ENCODE results near the gene NR2C1. TPM values are rescaled to one million over a fixed set of nuclear protein-coding genes. Genes with fewer than 3 reads are reported as not detected.

The NR2C1 gene
- total and polyA plus RNA-seq, 10 of the 15 experiments (the other 5 are each of a cell fraction or from before 2014, with no cell fraction given), result 8.8 to 38.1 (median 31.3) TPM

GRCh38 chr12:95088379-95088778 is 15.0 kb upstream of the NR2C1 start (continued):
- TF ChIP-seq HSF1 (IDR thresholded peaks at IDR 0.05; ENCODE audit: low read depth, low read length), result no peak
- TF ChIP-seq CREB1 (IDR thresholded peaks at IDR 0.05; ENCODE audit: low read depth), result 0 out of 2 replicates have a peak, but pooled peaks have one; percentile 27
- no peak for TF ChIP-seq IKZF1 (conservative IDR thresholded peaks at IDR 0.05)
- TF ChIP-seq SIX5 (IDR thresholded peaks at IDR 0.05; ENCODE audit: low read depth, low read length, severe bottlenecking), result no peak
- TF ChIP-seq PML (IDR thresholded peaks at IDR 0.05; ENCODE audit: low read length), result 0 out of 2 replicates have a peak, but pooled peaks have one; percentile 73
- TF ChIP-seq BCL11A (IDR thresholded peaks at IDR 0.05; ENCODE audit: low read depth, low read length), result peak; percentile 57; the same call in 1 of the 2 replicates
- TF ChIP-seq CBX5 (IDR thresholded peaks at IDR 0.05; ENCODE audit: low read depth), result no peak
- TF ChIP-seq FOS (IDR thresholded peaks at IDR 0.05; ENCODE audit: borderline replicate concordance, extremely low read depth, insufficient read length), result no peak
- TF ChIP-seq TBL1XR1 (IDR thresholded peaks at IDR 0.05; ENCODE audit: low read depth, low read length), result peak; percentile 77; the same call in 1 of the 2 replicates
- TF ChIP-seq SUZ12 (IDR thresholded peaks at IDR 0.05; ENCODE audit: unreplicated experiment), result no peak
- TF ChIP-seq ZNF217 (IDR thresholded peaks at IDR 0.05), result peak; percentile 63
- TF ChIP-seq SUPT20H (IDR thresholded peaks at IDR 0.05; ENCODE audit: borderline replicate concordance, control insufficient read depth, low read depth, low read length), result no peak
- TF ChIP-seq CEBPB (IDR thresholded peaks at IDR 0.05; ENCODE audit: borderline replicate concordance in 1 of 2, low read depth in 2 of 2, low read length in 2 of 2), result no peak
- TF ChIP-seq IKZF2 (IDR thresholded peaks at IDR 0.05), result 0 out of 4 replicates have a peak, but pooled peaks of 1 of the 2 experiments have one; percentile 18
- peak; percentile 51 for TF ChIP-seq BCL3 (IDR thresholded peaks at IDR 0.05; ENCODE audit: borderline replicate concordance, insufficient read depth, low read depth, low read length, poor library complexity, severe bottlenecking)
- peak; percentile 89; the same call in 1 of the 2 replicates for TF ChIP-seq FOXM1 (IDR thresholded peaks at IDR 0.05; ENCODE audit: low read depth, low read length)
- no peak for TF ChIP-seq TCF3 (IDR thresholded peaks at IDR 0.05; ENCODE audit: borderline replicate concordance, insufficient read depth, low read depth, low read length)
- no peak for TF ChIP-seq EZH2 (IDR thresholded peaks at IDR 0.05; ENCODE audit: borderline replicate concordance, control insufficient read depth, low read depth, low read length)
- no peak for TF ChIP-seq TCF12 (IDR thresholded peaks at IDR 0.05; ENCODE audit: low read depth, low read length)
- TF ChIP-seq HCFC1 (IDR thresholded peaks at IDR 0.05; ENCODE audit: low read length), result no peak
- TF ChIP-seq IRF4 (IDR thresholded peaks at IDR 0.05; ENCODE audit: low read depth, low read length), result peak; percentile 51; the same call in 1 of the 2 replicates
- no peak for TF ChIP-seq ZNF592 (IDR thresholded peaks at IDR 0.05)
- peak; percentile 98 for TF ChIP-seq NFIC (IDR thresholded peaks at IDR 0.05; ENCODE audit: low read depth, low read length)
- peak; percentile 17 to 39; a peak in 2 of 4 replicates for TF ChIP-seq EP300 (IDR thresholded peaks at IDR 0.05; ENCODE audit: borderline replicate concordance in 1 of 2, control insufficient read depth in 1 of 2, low read depth in 2 of 2, low read length in 2 of 2)
- TF ChIP-seq NR2F1 (conservative IDR thresholded peaks at IDR 0.05), result no peak

Data from GM12878 (cell line).